ENCODE data around the gene UGT1A8.

DNA sequence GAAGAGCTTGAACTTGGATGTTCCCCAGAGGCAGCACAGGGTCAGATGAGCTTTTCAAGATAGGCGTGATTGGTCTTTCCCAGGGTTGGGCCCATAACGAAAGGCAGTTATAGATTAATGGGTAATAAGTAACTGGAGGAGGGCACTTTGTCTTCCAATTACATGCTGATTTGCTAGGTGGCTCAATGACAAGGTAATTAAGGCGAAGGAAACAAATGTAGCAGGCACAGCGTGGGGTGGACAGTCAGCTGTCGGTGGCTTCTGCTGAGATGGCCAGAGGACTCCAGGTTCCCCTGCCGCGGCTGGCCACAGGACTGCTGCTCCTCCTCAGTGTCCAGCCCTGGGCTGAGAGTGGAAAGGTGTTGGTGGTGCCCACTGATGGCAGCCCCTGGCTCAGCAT, 101.1 kb downstream of the UGT1A8 start, which contains the start of gene UGT1A4:
- TF ChIP-seq, protein P1, sequence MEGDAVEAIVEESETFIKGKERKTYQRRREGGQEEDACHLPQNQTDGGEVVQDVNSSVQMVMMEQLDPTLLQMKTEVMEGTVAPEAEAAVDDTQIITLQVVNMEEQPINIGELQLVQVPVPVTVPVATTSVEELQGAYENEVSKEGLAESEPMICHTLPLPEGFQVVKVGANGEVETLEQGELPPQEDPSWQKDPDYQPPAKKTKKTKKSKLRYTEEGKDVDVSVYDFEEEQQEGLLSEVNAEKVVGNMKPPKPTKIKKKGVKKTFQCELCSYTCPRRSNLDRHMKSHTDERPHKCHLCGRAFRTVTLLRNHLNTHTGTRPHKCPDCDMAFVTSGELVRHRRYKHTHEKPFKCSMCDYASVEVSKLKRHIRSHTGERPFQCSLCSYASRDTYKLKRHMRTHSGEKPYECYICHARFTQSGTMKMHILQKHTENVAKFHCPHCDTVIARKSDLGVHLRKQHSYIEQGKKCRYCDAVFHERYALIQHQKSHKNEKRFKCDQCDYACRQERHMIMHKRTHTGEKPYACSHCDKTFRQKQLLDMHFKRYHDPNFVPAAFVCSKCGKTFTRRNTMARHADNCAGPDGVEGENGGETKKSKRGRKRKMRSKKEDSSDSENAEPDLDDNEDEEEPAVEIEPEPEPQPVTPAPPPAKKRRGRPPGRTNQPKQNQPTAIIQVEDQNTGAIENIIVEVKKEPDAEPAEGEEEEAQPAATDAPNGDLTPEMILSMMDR (conservative IDR thresholded peaks at IDR 0.05; ENCODE audit: low read length) = no peak
- TF ChIP-seq EZH2phosphoT487 (IDR thresholded peaks at IDR 0.05; ENCODE audit: borderline replicate concordance, low read depth, low read length) = no peak

All from OCI-LY7 (cell line).